ENCODE data around the gene SPRYD3.

SPRYD3 gene

GRCh38 chr12:53051058-53051880, 27.9 kb downstream of the SPRYD3 start:
- no peaks in the 10 kb centered on the region for H3K9me3 ChIP-seq (ENCODE audit: control insufficient read depth in 1 of 2, low read length in 2 of 2)
- no peaks in the 10 kb centered on the region for H3K27me3 ChIP-seq (ENCODE audit: low read depth, low read length)
- peaks cover 3 to 4% of the 10 kb centered on the region in 2 donors for H3K36me3 ChIP-seq (ENCODE audit: control insufficient read depth in 1 of 2, insufficient read depth in 2 of 2, low read length in 2 of 2)
- H3K27ac ChIP-seq (ENCODE audit: low read length), result peak overlapping the region; percentile 95
- H3K4me1 ChIP-seq (ENCODE audit: control insufficient read depth in 1 of 2, insufficient read depth in 2 of 2, low read length in 2 of 2), result peaks cover 38 to 70% of the 10 kb centered on the region in 2 donors
- peak overlapping the region; percentile 61 to 76 for H3K4me3 ChIP-seq (ENCODE audit: low read depth in 1 of 2, low read length in 2 of 2)

- Histone ChIP-seq H3K36me3 (ENCODE audit: control insufficient read depth in 1 of 2, insufficient read depth in 2 of 2, low read length in 2 of 2) (peaks cover 3 to 4% of the 10 kb centered on the region in 2 donors), H3K27ac (ENCODE audit: low read length) (peak overlapping the region; percentile 95), H3K9me3 (ENCODE audit: control insufficient read depth in 1 of 2, low read length in 2 of 2) (no peaks in the 10 kb centered on the region), H3K4me3 (ENCODE audit: low read depth in 1 of 2, low read length in 2 of 2) (peak overlapping the region; percentile 61 to 76), H3K27me3 (ENCODE audit: low read depth, low read length) (no peaks in the 10 kb centered on the region), H3K4me1 (ENCODE audit: control insufficient read depth in 1 of 2, insufficient read depth in 2 of 2, low read length in 2 of 2) (peaks cover 43 to 76% of the 10 kb centered on the region in 2 donors)
Measured at GRCh38 chr12:53050426-53051057, 28.6 kb downstream of the SPRYD3 start.

GRCh38 chr12:53049571-53050318, 29.4 kb downstream of the SPRYD3 start, which contains the start of gene TNS2:
Gene TNS2 (plus strand): TSS chr12:53050065. CDS start chr12:53050186, 121 bp downstream.
- H3K27me3 ChIP-seq (ENCODE audit: low read depth, low read length), result no peaks in the 10 kb centered on the region
- H3K4me1 ChIP-seq (ENCODE audit: control insufficient read depth in 1 of 2, insufficient read depth in 2 of 2, low read length in 2 of 2), result peaks cover 46 to 72% of the 10 kb centered on the region in 2 donors
- H3K27ac ChIP-seq (ENCODE audit: low read length), result peak within 1 kb of the TSS; percentile 95
- H3K9me3 ChIP-seq (ENCODE audit: control insufficient read depth in 1 of 2, low read length in 2 of 2), result no peaks in the 10 kb centered on the region
- peaks cover 3 to 4% of the 10 kb centered on the region in 2 donors for H3K36me3 ChIP-seq (ENCODE audit: control insufficient read depth in 1 of 2, insufficient read depth in 2 of 2, low read length in 2 of 2)
- peak within 1 kb of the TSS; percentile 61 to 76 for H3K4me3 ChIP-seq (ENCODE audit: low read depth in 1 of 2, low read length in 2 of 2)

GRCh38 chr12:53048780-53049401, 30.3 kb downstream of the SPRYD3 start:
- Histone ChIP-seq H3K9me3 (ENCODE audit: control insufficient read depth in 1 of 2, low read length in 2 of 2) (no peaks in the 10 kb centered on the region), H3K4me3 (ENCODE audit: low read depth in 1 of 2, low read length in 2 of 2) (peak overlapping the region; percentile 61 to 76), H3K27me3 (ENCODE audit: low read depth, low read length) (no peaks in the 10 kb centered on the region), H3K36me3 (ENCODE audit: control insufficient read depth in 1 of 2, insufficient read depth in 2 of 2, low read length in 2 of 2) (peaks cover 3 to 4% of the 10 kb centered on the region in 2 donors), H3K27ac (ENCODE audit: low read length) (peak overlapping the region; percentile 95), H3K4me1 (ENCODE audit: control insufficient read depth in 1 of 2, insufficient read depth in 2 of 2, low read length in 2 of 2) (peaks cover 54 to 76% of the 10 kb centered on the region in 2 donors)

- H3K27ac ChIP-seq (ENCODE audit: low read length), result peak overlapping the region; percentile 95
- peak overlapping the region; percentile 50 to 61 for H3K4me3 ChIP-seq (ENCODE audit: low read depth in 1 of 2, low read length in 2 of 2)
- peaks cover 48 to 71% of the 10 kb centered on the region in 2 donors for H3K4me1 ChIP-seq (ENCODE audit: control insufficient read depth in 1 of 2, insufficient read depth in 2 of 2, low read length in 2 of 2)
- peaks cover 3 to 4% of the 10 kb centered on the region in 2 donors for H3K36me3 ChIP-seq (ENCODE audit: control insufficient read depth in 1 of 2, insufficient read depth in 2 of 2, low read length in 2 of 2)
- H3K9me3 ChIP-seq (ENCODE audit: control insufficient read depth in 1 of 2, low read length in 2 of 2), result no peaks in the 10 kb centered on the region
- no peaks in the 10 kb centered on the region for H3K27me3 ChIP-seq (ENCODE audit: low read depth, low read length)
Measured at GRCh38 chr12:53048033-53048779, 31.0 kb downstream of the SPRYD3 start.

- H3K4me1 ChIP-seq (ENCODE audit: control insufficient read depth in 1 of 2, insufficient read depth in 2 of 2, low read length in 2 of 2), result peaks cover 43 to 69% of the 10 kb centered on the region in 2 donors
- peak overlapping the region; percentile 50 to 61 for H3K4me3 ChIP-seq (ENCODE audit: low read depth in 1 of 2, low read length in 2 of 2)
Measured at GRCh38 chr12:53047221-53048032, 31.8 kb downstream of the SPRYD3 start.

GRCh38 chr12:53046655-53047220, 32.5 kb downstream of the SPRYD3 start:
- H3K9me3 ChIP-seq (ENCODE audit: control insufficient read depth in 1 of 2, low read length in 2 of 2), result no peaks in the 10 kb centered on the region
- peak overlapping the region; percentile 96 for H3K27ac ChIP-seq (ENCODE audit: low read length)
- no peaks in the 10 kb centered on the region for H3K27me3 ChIP-seq (ENCODE audit: low read depth, low read length)
- peak overlapping the region; percentile 65 to 89 for H3K4me3 ChIP-seq (ENCODE audit: low read depth in 1 of 2, low read length in 2 of 2)
- peaks cover 0 to 3% of the 10 kb centered on the region in 2 donors for H3K36me3 ChIP-seq (ENCODE audit: control insufficient read depth in 1 of 2, insufficient read depth in 2 of 2, low read length in 2 of 2)
- H3K4me1 ChIP-seq (ENCODE audit: control insufficient read depth in 1 of 2, insufficient read depth in 2 of 2, low read length in 2 of 2), result peaks cover 38 to 62% of the 10 kb centered on the region in 2 donors

More at GRCh38 chr12:53047221-53048032, 31.8 kb downstream of the SPRYD3 start:
- peak overlapping the region; percentile 95 for H3K27ac ChIP-seq (ENCODE audit: low read length)
- no peaks in the 10 kb centered on the region for H3K9me3 ChIP-seq (ENCODE audit: control insufficient read depth in 1 of 2, low read length in 2 of 2)
- H3K27me3 ChIP-seq (ENCODE audit: low read depth, low read length), result no peaks in the 10 kb centered on the region
- H3K36me3 ChIP-seq (ENCODE audit: control insufficient read depth in 1 of 2, insufficient read depth in 2 of 2, low read length in 2 of 2), result peaks cover 3 to 4% of the 10 kb centered on the region in 2 donors

GRCh38 chr12:53045696-53046045, 33.5 kb downstream of the SPRYD3 start:
- Histone ChIP-seq H3K4me1 (ENCODE audit: control insufficient read depth in 1 of 2, insufficient read depth in 2 of 2, low read length in 2 of 2) (peaks cover 29 to 51% of the 10 kb centered on the region in 2 donors), H3K27ac (ENCODE audit: low read length) (peak overlapping the region; percentile 96), H3K9me3 (ENCODE audit: control insufficient read depth in 1 of 2, low read length in 2 of 2) (no peaks in the 10 kb centered on the region), H3K4me3 (ENCODE audit: low read depth in 1 of 2, low read length in 2 of 2) (peak overlapping the region; percentile 65 to 89), H3K36me3 (ENCODE audit: control insufficient read depth in 1 of 2, insufficient read depth in 2 of 2, low read length in 2 of 2) (peaks cover 0 to 3% of the 10 kb centered on the region in 2 donors), H3K27me3 (ENCODE audit: low read depth, low read length) (no peaks in the 10 kb centered on the region)

GRCh38 chr12:53044896-53045695, 34.1 kb downstream of the SPRYD3 start:
- peak overlapping the region; percentile 96 for H3K27ac ChIP-seq (ENCODE audit: low read length)
- peaks cover 29 to 46% of the 10 kb centered on the region in 2 donors for H3K4me1 ChIP-seq (ENCODE audit: control insufficient read depth in 1 of 2, insufficient read depth in 2 of 2, low read length in 2 of 2)
- H3K4me3 ChIP-seq (ENCODE audit: low read depth in 1 of 2, low read length in 2 of 2), result peak overlapping the region; percentile 65 to 89
- peaks cover 0 to 3% of the 10 kb centered on the region in 2 donors for H3K36me3 ChIP-seq (ENCODE audit: control insufficient read depth in 1 of 2, insufficient read depth in 2 of 2, low read length in 2 of 2)
- H3K27me3 ChIP-seq (ENCODE audit: low read depth, low read length), result no peaks in the 10 kb centered on the region
- no peaks in the 10 kb centered on the region for H3K9me3 ChIP-seq (ENCODE audit: control insufficient read depth in 1 of 2, low read length in 2 of 2)

Measured in muscle layer of duodenum (tissue), 2 donors.